GM12801 (cell line): ENCODE measurements around the gene MEGF6.

Experiments used
- TF ChIP-seq, protein P1 (sequence below): IDR thresholded peaks from one replicate; pipeline ENCODE4 v1.5.1; 2011; ENCODE audit warnings: control low read depth; ENCODE audit not compliant: insufficient read length; ENCODE audit errors: extremely low read depth

MEGF6 gene

DNA sequence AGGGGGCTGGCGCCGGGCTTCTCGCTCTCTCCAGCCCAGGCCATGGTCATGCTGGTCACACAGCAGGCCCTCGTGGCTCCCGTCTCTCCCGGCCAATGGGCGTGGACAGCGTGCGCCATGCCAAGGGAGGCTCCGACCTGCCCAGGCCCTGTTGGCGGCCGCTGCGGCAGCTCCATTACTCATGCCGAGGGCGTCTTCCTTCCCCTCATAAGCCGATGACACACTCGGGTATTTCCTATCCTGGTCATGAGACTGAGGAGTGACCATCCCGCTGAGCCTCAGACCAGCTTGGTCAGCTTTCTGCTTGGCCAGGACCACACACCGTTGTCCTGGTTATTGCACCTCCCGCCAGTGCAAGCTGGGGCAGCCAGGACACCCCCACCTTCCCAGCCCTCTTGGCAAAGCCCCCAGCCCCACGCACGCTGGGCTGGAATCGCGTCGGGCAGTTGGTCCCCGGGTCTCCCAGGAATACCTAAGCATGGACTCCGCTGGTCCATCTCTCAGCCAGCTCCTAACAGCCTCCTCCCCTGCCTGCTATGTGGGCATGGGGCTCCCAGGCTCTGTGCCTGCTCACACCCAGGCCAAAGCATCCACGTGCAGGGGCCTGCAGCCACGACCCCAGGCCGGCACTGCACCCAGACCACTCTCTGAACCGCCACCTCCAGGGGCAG lies 107.0 kb downstream of the MEGF6 start:
- TF ChIP-seq, protein P1, sequence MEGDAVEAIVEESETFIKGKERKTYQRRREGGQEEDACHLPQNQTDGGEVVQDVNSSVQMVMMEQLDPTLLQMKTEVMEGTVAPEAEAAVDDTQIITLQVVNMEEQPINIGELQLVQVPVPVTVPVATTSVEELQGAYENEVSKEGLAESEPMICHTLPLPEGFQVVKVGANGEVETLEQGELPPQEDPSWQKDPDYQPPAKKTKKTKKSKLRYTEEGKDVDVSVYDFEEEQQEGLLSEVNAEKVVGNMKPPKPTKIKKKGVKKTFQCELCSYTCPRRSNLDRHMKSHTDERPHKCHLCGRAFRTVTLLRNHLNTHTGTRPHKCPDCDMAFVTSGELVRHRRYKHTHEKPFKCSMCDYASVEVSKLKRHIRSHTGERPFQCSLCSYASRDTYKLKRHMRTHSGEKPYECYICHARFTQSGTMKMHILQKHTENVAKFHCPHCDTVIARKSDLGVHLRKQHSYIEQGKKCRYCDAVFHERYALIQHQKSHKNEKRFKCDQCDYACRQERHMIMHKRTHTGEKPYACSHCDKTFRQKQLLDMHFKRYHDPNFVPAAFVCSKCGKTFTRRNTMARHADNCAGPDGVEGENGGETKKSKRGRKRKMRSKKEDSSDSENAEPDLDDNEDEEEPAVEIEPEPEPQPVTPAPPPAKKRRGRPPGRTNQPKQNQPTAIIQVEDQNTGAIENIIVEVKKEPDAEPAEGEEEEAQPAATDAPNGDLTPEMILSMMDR = no peak

DNA sequence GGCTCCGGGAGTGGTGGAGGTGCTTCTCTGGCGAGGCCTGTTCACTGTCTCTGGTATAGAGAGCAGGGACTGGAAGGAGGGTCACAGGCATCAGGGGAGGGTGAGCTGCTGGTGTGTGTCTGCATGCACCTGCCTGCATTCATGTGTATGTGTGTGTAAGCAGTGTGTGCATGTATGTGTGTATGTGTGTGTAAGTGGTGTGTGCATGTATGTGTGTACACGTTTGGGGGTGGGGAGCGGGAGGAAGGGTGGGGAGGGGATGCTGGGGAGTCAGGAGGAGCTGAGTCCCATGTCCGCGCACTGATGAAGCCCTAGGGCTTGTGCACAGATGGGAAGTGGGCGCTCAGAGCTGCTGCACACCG lies 107.8 kb downstream of the MEGF6 start:
- TF ChIP-seq, protein P1 = no peak

DNA sequence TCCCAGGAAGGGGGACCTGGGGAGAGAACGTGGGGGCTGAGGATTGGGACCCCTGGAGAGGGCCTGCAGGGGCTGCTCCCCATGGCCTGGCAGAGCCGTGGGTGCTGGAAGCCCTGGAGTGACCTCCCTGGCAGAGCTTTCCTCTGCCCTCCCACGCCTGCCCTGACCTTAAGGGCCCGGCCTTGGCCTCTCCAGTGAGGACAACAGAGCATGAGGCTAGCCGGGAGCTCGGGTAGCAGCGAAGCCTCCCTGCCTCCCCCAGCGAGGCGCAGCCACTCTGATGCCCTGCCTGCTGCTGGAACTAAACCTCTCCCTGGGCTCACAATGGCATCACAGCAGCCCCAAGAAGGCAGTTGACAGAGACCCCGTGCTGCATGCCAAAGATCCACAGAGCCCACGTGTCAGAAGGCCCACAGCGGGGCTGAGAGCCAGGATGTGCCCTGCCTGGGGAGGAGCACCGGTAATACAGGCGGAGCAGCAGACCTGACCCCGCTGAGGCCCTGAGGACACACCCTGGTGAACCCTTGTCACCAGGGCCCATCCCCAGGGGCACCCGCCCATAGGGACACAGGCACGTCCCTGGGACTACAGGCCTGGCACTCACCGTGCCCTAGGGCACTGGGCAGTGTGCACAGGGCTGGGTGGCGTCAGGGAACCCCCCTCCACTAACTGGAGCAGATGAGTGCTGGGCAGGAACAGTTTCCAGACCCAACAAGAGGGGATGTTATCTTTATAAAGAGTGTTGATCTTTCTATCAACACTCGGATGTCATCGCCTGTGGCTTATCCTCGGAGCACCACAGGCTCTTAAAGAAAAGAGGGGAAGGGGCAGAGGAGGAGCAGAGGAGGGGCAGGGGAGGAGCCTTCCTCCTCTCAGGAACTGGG lies 108.4 kb downstream of the MEGF6 start:
- TF ChIP-seq, protein P1 = no peak

DNA sequence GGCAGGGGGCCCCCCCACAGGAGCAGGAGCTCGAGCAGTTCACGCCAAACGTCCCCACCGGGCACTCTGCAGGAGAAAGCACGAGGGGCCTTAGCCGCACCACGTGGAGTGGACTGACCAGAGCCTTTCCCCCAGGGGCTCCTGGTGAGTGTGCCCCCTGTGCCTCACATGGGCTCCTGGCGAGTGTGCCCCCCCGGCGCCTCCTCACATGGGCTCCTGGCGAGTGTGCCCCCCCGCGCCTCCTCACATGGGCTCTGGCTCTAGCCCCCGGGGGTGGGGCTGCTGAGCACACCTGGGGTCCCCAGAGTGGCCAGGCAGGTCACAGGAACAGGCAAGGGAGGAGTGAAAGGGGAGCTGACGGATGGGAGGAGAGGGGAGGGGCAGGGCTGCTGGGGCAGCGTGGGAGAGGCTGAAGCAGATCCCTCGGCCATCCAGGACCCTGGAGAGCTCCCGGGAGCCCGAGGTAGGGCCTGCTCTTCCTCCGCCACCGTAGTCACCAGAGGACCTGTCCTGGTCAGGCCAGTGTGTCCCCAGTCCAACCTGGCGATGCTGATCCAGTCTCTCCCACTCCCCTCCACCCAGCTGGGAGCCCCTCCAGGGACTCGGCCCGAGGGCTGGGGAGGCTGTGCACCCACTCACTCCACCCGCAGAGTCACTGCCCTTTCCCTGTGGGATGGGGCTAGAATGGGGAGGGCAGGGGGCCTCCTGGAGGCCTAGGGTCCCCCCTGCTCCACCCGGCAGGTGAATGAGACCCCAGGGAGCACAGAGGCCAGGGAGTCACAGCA lies 109.3 kb downstream of the MEGF6 start:
- TF ChIP-seq, protein P1 = no peak

DNA sequence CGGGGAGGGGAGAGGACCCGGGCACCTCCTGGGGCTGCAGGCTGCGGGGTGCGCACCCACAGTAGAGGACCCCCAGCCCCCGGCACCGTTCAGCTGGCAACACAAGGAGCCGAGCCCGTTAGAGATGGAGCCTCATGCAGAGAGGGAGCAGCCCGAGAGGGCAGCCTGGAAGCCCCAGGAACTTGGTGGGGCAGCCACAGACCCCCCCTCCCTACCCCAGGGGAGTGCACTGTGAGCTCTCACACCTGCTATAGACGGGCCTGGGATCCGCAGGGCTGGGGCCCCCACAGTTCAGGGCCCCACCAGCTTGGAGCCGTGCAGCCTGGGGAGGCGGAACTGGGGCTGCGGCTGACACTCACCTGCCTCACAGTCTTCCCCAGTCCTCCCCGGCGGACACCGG lies 109.9 kb downstream of the MEGF6 start:
- TF ChIP-seq, protein P1 = no peak

DNA sequence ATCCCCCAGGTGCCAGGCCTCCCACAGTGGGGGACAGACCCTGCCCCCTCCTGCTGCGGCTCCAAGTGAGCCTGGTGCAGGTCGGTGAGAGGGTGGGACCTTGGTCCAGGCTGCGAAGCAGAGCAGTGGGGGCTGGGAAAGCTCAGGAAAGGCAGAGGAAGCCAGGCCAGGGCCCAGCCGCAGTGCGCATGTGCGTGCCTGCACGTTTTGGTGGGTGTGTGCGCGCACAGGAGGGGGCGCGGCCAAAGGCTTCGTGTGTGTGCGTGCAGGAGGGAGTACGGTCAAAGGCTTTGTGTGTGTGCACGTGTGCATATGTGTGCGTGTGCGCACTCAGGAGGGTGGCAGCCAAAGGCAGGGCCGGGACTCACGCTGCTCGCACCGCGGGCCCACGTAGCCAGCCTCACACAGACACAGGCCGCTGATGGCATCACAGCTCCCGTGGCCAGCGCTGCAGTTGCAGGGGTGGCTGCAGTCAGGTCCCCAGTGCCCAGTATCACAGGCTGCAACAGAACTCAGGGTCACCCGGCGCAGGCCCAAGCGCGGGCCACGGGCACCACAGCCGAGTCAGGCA lies 111.0 kb downstream of the MEGF6 start:
- TF ChIP-seq, protein P1 = no peak

DNA sequence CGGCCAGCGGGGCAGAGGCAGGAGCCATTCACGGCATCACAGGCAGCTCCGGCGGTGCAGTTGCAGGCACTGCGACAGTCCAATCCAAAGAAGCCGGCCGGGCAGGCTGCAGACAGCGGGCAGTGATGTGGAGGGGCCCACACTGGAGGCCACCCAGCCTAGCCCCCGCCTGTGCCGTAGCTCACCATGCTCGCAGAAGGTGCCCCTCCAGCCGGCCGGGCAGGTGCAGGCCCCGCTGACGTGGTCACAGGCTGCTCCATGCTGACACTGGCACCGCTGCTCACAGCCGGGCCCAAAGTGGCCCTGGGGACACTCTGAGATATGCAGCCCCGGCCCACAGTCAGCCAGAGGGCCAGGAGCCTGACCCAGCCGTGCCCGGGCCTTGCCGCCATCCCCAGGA lies 111.7 kb downstream of the MEGF6 start:
- TF ChIP-seq, protein P1 = no peak
